Activated CD8-positive, alpha-beta memory T cell treated with anti-CD3 and anti-CD28 coated beads, Interleukin-2, amount 50 U/mL, for 24 hours (primary cell): ENCODE results near the gene HDC.

Experiments
- DNase-seq: peaks from one replicate; pipeline ENCODE4 v3.0.0-alpha.2; 2020; ENCODE audit errors: extremely low read depth

Gene HDC

GRCh38 chr15:50256188-50257041, 9.1 kb downstream of the HDC start:
- no peak for DNase-seq

GRCh38 chr15:50252556-50252955, 13.0 kb downstream of the HDC start:
- DNase-seq, result no peak

GRCh38 chr15:50251638-50252182, 13.8 kb downstream of the HDC start:
- DNase-seq, result no peak

- no peak for DNase-seq
Measured at GRCh38 chr15:50250760-50251394, 14.6 kb downstream of the HDC start.

GRCh38 chr15:50249704-50250103, 15.8 kb downstream of the HDC start:
- no peak for DNase-seq

GRCh38 chr15:50248994-50249582, 16.4 kb downstream of the HDC start:
- no peak for DNase-seq

GRCh38 chr15:50247819-50248655, 17.5 kb downstream of the HDC start:
- DNase-seq, result no peak

GRCh38 chr15:50246631-50247030, 18.9 kb downstream of the HDC start:
- DNase-seq, result no peak

- no peak for DNase-seq
Measured at GRCh38 chr15:50244959-50245624, 20.4 kb downstream of the HDC start.

GRCh38 chr15:50244153-50244552, 21.4 kb downstream of the HDC start:
- DNase-seq, result no peak

GRCh38 chr15:50241684-50242450, 23.7 kb downstream of the HDC start:
- no peak for DNase-seq

- DNase-seq, result no peak
Measured at GRCh38 chr15:50238255-50238654, 27.3 kb downstream of the HDC start.

GRCh38 chr15:50236433-50236832, 29.1 kb downstream of the HDC start:
- no peak for DNase-seq

GRCh38 chr15:50235794-50236193, 29.7 kb downstream of the HDC start:
- no peak for DNase-seq

- no peak for DNase-seq
Measured at GRCh38 chr15:50234764-50235163, 30.8 kb downstream of the HDC start.

GRCh38 chr15:50233192-50233736, 32.3 kb downstream of the HDC start:
- DNase-seq, result no peak

GRCh38 chr15:50232791-50233190, 32.7 kb downstream of the HDC start:
- DNase-seq, result no peak

- DNase-seq, result no peak
Measured at GRCh38 chr15:50231761-50232160, 33.8 kb downstream of the HDC start.

- DNase-seq, result no peak
Measured at GRCh38 chr15:50229336-50229735, 36.2 kb downstream of the HDC start.

- DNase-seq, result no peak
Measured at GRCh38 chr15:50228866-50229265, 36.7 kb downstream of the HDC start.
